ENCODE results near the gene AGAP1. TPM values are rescaled to one million over a fixed set of nuclear protein-coding genes. Genes with fewer than 3 reads are reported as not detected.

The AGAP1 gene
- total RNA-seq, 1 donor from 2014 or later, result 46.3 TPM

DNA sequence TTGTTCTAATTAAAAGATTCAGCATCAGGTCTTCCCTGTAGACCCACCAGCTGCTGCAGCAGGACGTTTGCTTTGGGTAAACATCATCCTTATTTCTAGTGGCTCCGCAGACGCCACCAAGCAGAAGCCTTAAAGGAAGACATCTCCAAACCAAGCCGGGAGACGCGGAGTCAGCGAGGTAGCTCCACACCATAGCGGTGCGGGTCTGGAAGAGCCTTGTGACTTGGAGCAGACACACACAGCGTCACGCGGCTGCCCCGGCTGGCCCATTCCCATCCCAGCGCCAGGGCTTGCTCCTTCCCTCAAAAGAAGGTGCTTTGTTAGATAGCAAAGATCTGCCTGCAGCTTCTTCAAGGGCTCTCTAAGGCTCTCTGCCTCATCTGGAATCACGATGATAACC, 437.8 kb downstream of the AGAP1 start:
- Mint-ChIP-seq H3K36me3 (peaks cover 22% of the 10 kb centered on the region), H3K27ac (no peak overlapping the region), H3K4me1 (ENCODE audit: unreplicated experiment) (peaks cover 27% of the 10 kb centered on the region), H3K4me3 (no peak overlapping the region), H3K9me3 (peaks cover 8% of the 10 kb centered on the region), H3K27me3 (no peaks in the 10 kb centered on the region)
- no peak for TF ChIP-seq CTCF (conservative IDR thresholded peaks at IDR 0.05)
- no peak for DNase-seq (ENCODE audit: extremely low spot score, unreplicated experiment)

GRCh38 chr2:235934059-235934773, 440.4 kb downstream of the AGAP1 start:
- no peak for DNase-seq (ENCODE audit: extremely low spot score, unreplicated experiment)
- Mint-ChIP-seq H3K36me3 (peaks cover 32% of the 10 kb centered on the region), H3K9me3 (peaks cover 9% of the 10 kb centered on the region), H3K27me3 (no peaks in the 10 kb centered on the region), H3K27ac (no peak overlapping the region), H3K4me3 (no peak overlapping the region), H3K4me1 (ENCODE audit: unreplicated experiment) (peaks cover 36% of the 10 kb centered on the region)
- no peak for TF ChIP-seq CTCF (conservative IDR thresholded peaks at IDR 0.05)

DNA sequence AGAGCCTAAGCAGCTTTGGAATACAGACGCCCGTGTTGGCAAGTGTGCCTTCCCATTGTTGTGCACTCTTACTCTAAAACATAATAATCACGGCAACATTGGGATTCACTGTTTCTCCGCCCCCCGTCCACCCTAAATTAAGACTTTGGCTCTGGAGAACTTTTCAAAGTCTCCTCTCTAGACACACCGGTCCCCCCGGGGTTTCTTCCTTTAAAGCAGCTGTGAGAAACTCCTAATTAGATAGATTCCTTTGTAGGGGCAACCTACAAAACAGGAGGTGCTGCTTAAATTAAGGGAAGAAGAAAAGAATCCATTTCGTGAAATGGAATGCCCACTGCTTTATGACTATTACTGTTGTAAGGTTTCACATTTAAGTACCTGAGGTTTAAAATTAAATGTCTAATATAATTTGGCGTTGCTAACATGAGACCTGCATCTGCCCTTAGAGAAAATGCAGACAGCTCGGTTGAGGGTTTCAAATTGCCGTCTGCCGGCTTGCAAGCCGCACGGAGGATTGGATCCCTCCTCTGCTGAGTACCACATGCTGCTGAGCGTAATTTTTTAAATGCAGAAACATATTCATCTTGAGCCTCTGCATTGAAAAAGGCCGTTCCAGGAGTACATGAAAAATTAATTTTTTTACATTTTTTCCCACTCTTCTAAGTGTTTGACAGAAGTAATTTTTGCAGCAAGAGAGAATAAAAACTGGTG, 441.1 kb downstream of the AGAP1 start:
- DNase-seq (ENCODE audit: extremely low spot score, unreplicated experiment), result no peak
- Mint-ChIP-seq H3K9me3 (peaks cover 9% of the 10 kb centered on the region), H3K27me3 (no peaks in the 10 kb centered on the region), H3K4me1 (ENCODE audit: unreplicated experiment) (peaks cover 39% of the 10 kb centered on the region), H3K27ac (no peak overlapping the region), H3K36me3 (peaks cover 39% of the 10 kb centered on the region), H3K4me3 (no peak overlapping the region)
- TF ChIP-seq CTCF (conservative IDR thresholded peaks at IDR 0.05), result no peak

DNA sequence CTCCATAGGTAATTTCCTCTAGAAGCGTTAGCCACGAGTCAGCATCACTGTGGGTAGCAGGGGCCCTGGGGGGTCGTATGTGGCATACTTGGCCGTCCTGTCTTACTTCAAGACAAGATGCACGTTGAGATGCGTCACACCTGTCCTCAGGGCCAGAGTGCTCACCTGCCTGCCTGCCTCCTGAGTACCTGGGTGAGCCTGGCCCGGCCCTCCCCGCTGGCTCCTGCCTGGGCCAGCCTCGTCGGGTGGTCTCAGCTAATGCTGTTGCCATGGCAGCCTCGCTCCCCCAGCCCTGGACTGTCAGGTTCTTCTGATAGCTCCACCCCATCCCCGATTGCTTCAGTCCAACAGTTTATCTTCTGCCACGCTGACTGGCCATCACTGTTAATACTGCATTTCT, 441.9 kb downstream of the AGAP1 start:
- Mint-ChIP-seq H3K4me3 (no peak overlapping the region), H3K27ac (no peak overlapping the region), H3K27me3 (no peaks in the 10 kb centered on the region), H3K36me3 (peaks cover 48% of the 10 kb centered on the region), H3K9me3 (peaks cover 9% of the 10 kb centered on the region), H3K4me1 (ENCODE audit: unreplicated experiment) (peaks cover 46% of the 10 kb centered on the region)
- DNase-seq (ENCODE audit: extremely low spot score, unreplicated experiment), result no peak
- TF ChIP-seq CTCF (conservative IDR thresholded peaks at IDR 0.05), result no peak

DNA sequence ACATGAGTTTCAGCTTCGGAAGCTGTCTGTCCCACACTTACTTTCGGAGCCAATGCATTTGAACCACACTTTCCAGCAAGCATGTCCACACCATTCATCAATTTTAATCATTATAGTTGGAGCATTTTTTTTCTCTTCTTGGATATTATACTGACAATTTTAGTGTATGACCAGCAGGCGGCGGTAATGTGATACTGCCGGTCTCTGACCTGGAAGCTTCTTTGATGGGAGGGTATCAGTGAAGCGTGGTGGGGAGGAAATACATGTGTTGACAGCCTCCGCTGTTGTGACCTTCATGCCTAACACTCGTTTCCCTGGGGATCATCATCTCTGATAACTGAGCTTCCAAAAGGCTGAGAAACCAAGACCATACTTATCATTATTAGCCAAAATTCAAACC, 442.6 kb downstream of the AGAP1 start:
- peak; percentile 74 for TF ChIP-seq CTCF (conservative IDR thresholded peaks at IDR 0.05)
- Mint-ChIP-seq H3K4me1 (ENCODE audit: unreplicated experiment) (peaks cover 46% of the 10 kb centered on the region), H3K27ac (no peak overlapping the region), H3K9me3 (peaks cover 10% of the 10 kb centered on the region), H3K36me3 (peaks cover 51% of the 10 kb centered on the region), H3K4me3 (no peak overlapping the region), H3K27me3 (no peaks in the 10 kb centered on the region)
- DNase-seq (ENCODE audit: extremely low spot score, unreplicated experiment), result no peak

All from type B pancreatic cell (in vitro differentiated cells).